Measurements from ENCODE around the gene RRAS.

GRCh38 chr19:49609499-49610092 lies 30.3 kb downstream of the RRAS start:
- no peak for TF ChIP-seq TEAD4 (IDR thresholded peaks at IDR 0.05)
- no peak for TF ChIP-seq TAF1 (IDR thresholded peaks at IDR 0.05; ENCODE audit: low read depth)
- no peak for TF ChIP-seq TCF12 (IDR thresholded peaks at IDR 0.05; ENCODE audit: low read depth)
- TF ChIP-seq ZBTB7A (IDR thresholded peaks at IDR 0.05; ENCODE audit: low read depth) = no peak
- no peak for TF ChIP-seq CREB1 (IDR thresholded peaks at IDR 0.05; ENCODE audit: low read depth)
- TF ChIP-seq RAD21 (IDR thresholded peaks at IDR 0.05; ENCODE audit: low read depth) = no peak
- TF ChIP-seq CEBPB (IDR thresholded peaks at IDR 0.05) = no peak
- TF ChIP-seq USF1 (IDR thresholded peaks at IDR 0.05) = no peak
- TF ChIP-seq FOXM1 (IDR thresholded peaks at IDR 0.05; ENCODE audit: borderline replicate concordance, low read depth) = no peak
- no peak for TF ChIP-seq EGR1 (IDR thresholded peaks at IDR 0.05)

Measured in Ishikawa (cell line).